LNCaP clone FGC (cell line): Measurements from ENCODE around the gene DUT.

Experiments
- DNase-seq: peaks from one replicate; pipeline ENCODE4 v3.0.0-alpha.2; 2011; ENCODE audit warnings: low read depth
- H3K4me3 ChIP-seq: 2 replicates; pipeline ENCODE4 v1.5.1; 2011; ENCODE audit warnings: mild to moderate bottlenecking, low read depth, low read length, control low read depth
- CTCF ChIP-seq: IDR thresholded peaks from 2 replicates; pipeline ENCODE4 v1.5.1; 2012; ENCODE audit warnings: mild to moderate bottlenecking; ENCODE audit not compliant: control insufficient read depth, insufficient read depth; ENCODE audit errors: extremely low read depth

The DUT gene

GRCh38 chr15:48354694-48355303, 23.6 kb downstream of the DUT start:
- TF ChIP-seq CTCF, result no peak
- no peak for DNase-seq
- no peak overlapping the region for H3K4me3 ChIP-seq

GRCh38 chr15:48355377-48355776, 24.1 kb downstream of the DUT start:
- DNase-seq, result no peak
- no peak for TF ChIP-seq CTCF
- no peak overlapping the region for H3K4me3 ChIP-seq

- peak; percentile 62 for TF ChIP-seq CTCF
- no peak overlapping the region for H3K4me3 ChIP-seq
- DNase-seq, result peak; percentile 14
These were observed 27.3 kb downstream of the DUT start for GRCh38 chr15:48358229-48359152.

GRCh38 chr15:48360841-48361240, 29.6 kb downstream of the DUT start:
- no peak for TF ChIP-seq CTCF
- DNase-seq, result no peak
- H3K4me3 ChIP-seq, result no peak overlapping the region

GRCh38 chr15:48361685-48362084, 30.5 kb downstream of the DUT start:
- TF ChIP-seq CTCF, result no peak
- DNase-seq, result no peak

GRCh38 chr15:48363474-48363873, 32.2 kb downstream of the DUT start:
- no peak for DNase-seq

More at GRCh38 chr15:48361685-48362084, 30.5 kb downstream of the DUT start:
- H3K4me3 ChIP-seq, result no peak overlapping the region

More at GRCh38 chr15:48363474-48363873, 32.2 kb downstream of the DUT start:
- no peak overlapping the region for H3K4me3 ChIP-seq
- no peak for TF ChIP-seq CTCF
